NOMO-1 treated with dmso at 0.1 percent for 144 hours (cell line): Measurements from ENCODE around the gene AKAP6.
"Not testable (repeated sequence)": the region's sequence is repeated elsewhere in the genome, so short reads cannot be mapped to it uniquely, and the experiment has no call there.

Experiments used
- DNase-seq: peaks from one replicate; lab custom pipeline; 2025; ENCODE audit not compliant: unreplicated experiment; lab: John Stamatoyannopoulos, UW

The AKAP6 gene

DNA sequence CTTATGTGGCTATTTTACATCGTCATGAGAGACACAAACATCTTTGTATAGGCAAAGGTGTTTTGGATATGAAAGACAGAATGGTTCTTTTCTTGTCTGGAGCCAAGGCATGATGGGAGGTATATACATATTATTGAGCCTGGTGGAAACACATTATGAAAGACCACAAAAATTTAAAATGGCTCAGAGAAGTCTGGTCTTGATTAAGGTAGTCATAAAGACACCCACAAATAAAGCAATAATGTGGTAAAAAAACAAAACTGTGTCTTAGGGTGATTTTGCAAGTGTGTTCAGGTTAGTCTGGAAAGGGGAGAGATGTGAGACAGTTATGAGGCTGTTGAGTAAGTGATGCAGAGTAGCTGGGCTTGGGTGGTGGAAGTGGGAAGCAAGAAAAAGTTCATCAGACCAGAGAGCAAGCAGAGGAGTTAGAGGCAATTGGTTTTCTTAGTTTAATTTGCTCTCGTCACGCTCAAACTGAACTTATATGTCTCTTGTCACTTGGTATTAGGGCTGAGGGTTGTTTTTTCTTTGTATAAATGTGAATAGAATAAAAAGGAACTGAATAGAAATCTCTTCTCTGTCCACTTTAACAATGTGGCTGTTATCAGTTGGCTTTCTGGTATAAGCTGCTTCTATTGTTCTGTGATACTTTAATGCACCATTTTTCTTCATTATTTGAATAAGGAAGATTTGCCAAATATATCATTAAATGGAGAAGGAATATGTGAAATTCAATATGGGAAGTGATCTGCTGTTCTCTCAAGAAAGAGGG lies 115.0 kb downstream of the AKAP6 start:
- no peak for DNase-seq

DNA sequence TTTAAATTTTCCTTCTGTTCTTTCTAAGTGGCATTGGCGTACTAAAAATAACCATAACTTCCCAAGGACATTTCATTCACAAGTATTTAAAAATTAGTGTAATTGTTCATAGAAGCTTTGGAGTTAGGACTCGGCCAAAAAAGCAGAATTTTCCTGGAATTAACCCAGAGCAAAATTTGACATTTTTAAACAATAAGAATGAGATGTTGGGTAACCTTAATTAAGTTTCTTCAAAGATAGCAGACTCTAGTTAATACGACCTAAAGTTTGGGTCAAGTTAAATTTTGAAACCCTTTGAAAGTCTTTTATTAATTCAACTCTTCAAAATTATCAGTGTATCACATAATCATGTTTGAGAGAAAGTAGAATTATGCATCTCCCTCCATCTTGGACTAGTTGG lies 118.3 kb downstream of the AKAP6 start:
- no peak for DNase-seq

DNA sequence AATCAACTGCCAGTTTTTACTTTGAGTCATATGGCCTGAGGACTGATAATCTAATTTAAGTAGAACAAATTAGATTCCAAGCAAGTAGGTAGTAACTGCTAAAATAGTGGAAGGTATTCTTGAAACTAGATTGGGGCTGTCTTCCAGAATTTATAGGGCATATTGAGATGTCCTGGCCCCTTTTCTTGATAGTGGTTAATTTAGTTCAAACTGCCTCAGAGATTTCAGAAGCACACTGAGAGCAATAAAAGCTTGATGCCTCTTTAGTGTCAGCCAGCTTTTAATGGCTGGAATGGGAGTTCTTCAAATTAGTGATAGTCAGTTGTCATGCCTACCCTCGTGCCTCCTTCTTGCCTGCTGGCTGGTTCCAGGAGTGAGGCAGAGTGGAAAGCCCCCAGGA lies 120.5 kb downstream of the AKAP6 start:
- no peak for DNase-seq

DNA sequence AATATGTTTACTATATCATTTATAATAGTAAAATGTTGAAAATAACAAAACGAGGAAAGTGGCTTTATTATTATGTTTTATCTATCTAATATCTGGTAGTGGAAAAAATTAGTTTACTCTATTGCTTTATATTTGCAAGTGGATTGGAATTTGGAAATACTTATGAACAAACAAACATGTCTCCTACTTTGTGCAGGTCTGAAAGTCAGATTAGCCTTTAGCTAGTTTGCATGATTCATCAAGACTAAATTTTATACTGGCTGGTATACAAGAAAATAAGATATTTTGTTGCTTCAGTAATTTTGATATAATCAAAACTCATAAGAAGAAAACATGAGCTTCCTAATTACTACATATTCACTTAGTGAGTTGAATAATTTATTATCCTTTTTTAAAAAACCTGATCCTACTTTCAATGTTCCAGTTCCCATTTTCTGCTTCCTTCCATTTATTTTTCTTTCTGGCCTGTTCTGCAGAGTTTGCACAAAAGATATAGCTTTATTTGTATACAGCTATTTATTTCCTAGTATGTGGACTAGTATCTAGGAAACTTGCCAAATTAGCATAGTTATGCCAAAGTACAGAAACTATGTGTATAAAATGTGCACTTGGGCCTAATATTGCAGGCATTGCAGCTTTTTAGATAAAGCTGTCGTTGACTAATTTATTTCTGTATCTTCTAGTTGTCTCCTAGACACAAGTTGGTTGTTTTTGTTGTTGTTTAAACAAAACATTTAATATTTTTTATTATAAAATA lies 122.0 kb downstream of the AKAP6 start:
- no peak for DNase-seq

DNA sequence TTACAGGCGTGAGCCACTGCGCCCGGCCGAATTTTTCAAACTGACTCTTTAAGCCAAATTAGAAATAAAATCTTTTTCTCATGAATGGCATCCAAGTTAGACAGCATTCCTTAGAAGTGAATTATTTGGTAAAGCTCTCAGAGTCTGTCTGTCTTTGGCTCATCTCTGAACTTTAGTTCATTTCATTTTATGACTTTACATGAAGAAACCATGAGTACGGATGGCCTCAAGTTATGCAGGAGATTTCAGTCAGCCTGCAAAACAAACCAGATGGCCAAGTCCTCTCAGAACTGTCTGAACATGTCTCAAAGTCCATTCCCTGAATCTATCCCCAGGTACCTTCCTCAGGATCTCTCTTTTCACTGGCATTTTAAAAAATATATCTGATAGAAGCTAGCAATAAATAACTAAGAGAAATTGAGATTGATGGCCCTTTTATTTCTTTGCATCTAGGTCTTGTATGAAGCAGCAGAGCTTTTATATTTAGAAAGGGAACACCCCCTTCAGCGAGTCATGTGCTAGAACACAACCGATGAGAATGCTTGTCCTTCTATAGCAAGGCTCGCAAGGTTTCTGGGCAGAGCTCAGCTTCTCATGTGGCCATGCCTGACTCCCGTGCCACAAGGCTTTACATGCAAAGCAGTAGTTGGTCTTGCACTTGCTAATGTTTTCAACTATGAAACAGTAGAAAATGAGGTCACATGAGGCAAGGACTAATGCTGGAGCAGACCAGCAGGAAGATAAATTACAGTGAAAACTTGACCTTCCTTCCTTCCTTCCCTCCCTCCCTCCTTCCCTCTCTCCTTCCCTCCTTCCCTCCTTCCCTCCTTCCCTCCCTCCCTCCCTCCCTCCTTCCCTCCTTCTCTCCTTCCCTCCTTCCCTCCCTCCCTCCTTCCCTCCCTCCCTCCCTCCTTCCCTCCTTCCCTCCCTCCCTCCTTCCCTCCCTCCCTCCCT lies 125.0 kb downstream of the AKAP6 start:
- no peak for DNase-seq

DNA sequence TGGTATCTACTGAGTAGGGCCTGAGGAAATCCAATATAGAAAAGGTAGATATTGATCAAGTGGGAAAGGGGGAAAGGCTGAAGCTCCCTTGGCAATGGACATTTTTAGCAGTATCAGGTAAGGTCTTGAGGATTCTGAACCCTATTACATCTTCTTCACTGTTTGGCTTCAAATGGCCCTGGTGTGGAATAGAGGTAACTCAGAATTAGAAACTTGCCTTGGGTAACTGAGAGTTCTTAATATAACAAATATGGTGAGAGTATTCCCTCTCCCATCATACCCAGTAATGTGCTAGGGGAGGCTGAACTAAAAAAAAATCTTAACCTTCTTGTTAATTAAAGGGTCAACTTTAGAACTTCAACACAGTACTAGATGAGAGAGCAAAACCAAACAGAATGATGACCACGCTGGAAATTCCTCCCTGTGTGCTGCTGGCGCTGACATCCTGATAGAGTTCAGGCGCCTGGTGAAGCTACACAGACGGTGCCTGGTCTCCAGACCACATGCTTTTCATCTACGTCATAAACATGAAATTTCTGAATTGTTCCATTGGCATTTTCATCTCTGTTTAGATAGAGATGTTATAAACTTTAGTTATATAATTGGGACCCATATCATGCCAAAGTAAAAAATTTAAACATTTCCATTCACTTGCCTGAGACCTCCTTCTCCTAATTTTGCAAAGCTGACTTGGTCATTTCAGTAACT lies 128.3 kb downstream of the AKAP6 start:
- no peak for DNase-seq

DNA sequence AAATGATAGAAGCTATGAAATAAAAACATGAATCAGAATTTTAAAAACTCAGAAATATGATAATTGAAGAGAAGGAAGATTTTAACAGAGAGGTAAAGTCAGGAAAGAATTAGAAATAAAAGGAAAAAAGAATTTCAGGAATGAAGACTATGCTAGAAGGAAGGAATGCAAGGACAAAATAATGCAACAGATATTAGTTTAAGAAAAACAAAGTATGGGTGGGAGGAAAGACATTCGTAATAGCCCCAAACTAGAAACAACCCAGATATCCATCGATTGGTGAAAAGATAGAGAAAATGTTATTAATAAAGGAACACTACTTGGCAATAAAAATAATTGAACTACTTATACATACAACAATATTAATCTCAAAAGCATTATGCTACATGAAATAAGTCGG lies 129.6 kb downstream of the AKAP6 start:
- no peak for DNase-seq

DNA sequence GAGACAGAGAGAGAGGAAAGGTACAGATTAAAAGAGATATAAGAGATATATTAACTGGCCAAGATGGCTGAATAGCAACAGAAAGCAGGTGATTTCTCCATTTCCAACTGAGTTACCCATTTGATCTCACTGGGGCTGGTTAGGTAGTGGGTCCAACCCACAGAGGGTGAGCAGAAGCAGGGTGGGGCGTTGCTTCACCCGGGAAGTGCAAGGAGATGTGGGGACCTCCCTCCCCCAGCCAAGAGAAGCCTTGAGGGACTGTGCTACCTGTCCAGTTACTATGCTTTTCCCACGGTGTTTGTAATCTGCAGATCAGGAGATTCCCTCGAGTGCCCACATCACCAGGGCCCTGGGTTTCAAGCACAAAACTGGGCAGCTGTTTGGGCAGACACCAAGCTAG lies 131.2 kb downstream of the AKAP6 start:
- no peak for DNase-seq

DNA sequence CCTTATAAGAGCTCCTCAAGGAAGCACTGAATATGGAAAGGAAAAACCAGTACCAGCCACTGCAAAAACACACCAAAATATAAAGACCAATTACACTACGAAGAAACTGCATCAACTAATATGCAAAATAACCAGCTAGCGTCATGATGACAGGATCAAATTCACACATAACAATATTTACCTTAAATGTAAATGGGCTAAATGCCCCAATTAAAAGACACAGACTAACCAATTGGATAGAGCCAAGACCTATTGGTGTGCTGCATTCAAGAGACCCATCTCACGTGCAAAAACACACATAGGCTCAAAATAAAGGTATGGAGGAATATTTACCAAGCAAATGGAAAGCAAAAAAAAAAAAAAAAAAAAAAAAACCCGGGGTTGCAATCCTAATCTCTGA lies 133.5 kb downstream of the AKAP6 start:
- DNase-seq = not testable (repeated sequence)

DNA sequence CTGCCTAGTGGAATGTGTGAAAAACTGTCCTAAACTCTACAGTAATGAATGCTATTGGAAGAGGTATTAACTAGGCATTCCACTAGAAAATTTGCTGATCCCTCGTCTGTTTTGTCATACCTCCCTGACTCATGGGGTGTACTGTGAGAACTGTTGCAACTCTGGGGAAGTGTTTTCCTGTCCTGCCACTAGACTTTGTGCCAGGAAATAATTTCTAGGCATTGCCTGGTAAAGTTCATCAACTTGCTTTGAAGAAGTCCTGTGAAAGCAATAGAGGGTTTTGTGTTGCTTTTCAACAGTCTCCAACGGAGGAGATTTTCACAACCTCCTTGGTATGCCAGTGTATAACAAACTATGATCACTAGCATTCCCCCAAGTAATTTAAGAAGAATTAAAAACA lies 139.9 kb downstream of the AKAP6 start:
- DNase-seq = no peak

DNA sequence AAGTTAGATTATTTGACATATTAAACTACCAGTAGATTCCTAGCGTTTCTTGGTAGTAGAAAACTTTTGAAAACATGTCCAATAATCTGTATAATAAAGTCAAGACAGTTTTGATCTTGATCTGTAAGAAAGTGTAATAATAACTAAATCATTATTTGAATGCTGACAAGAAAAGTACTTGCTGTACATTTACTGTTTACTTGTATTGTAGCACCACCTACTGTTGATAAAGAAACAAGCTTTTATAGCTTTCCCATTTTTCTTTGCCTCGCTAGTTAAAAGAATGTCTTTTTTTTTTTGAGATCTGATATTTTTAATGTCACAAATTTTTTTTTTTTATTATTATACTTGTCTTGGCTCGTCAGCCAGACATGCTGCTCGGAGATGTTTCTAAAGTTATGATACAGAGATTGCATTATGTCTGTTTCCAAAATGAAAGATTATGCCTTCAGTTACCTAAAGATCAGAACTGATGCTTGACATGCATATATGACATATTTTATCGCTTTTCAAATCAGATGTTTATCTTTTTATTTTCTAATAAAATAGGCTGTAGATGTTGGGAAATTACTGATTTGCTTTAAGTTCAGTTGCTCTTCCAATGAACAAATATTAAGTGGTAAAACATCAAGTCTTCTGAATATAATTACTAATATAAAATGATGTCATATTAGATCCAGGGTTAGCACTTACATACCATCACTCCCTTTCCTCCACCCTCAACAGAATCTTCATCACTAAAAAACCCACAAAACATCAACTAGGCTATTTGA lies 140.5 kb downstream of the AKAP6 start:
- no peak for DNase-seq

DNA sequence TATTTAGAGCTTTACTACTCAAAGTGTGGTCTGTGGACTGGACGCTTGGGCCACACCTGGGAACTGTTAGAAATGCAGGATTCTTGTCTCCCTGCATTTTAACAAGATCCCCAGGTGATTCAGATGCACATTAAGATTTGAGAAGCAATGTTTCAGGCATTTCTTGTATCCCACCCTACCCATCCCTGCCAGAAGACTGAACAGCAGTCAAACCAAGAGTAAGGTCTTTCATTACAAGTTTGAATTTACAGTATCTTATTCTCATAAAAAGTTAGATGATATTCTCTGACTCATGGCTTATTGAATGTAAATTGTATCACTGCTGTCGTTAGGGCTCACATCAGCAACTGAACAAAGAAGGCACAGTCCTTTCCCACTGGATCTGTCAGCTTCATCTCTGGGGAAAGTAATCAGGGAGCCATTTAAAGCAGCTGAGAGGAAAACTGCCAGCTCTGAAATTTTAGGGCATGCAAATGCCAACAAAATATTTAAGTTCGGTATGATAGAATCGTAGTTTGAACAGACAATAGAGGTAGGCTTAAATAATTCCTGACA lies 141.1 kb downstream of the AKAP6 start:
- DNase-seq = no peak

DNA sequence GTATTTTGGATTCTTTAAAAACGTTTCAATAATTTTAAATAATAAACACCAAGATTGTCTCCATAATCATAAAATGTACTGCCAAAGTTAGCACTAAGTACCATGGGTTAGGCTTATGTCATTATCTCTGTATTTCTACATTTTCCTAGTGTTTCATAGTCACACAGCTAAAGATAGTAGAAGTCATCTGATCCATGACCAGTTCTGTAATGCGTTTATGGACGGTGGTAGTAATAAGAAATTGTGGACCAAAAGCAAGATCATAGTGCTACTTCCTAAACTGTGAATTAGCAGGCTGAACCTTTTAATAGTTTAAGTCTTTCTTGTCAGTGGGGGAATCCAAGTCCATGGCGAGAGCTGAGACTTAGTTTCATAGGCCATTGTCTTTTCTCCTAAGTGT lies 142.1 kb downstream of the AKAP6 start:
- DNase-seq = no peak

DNA sequence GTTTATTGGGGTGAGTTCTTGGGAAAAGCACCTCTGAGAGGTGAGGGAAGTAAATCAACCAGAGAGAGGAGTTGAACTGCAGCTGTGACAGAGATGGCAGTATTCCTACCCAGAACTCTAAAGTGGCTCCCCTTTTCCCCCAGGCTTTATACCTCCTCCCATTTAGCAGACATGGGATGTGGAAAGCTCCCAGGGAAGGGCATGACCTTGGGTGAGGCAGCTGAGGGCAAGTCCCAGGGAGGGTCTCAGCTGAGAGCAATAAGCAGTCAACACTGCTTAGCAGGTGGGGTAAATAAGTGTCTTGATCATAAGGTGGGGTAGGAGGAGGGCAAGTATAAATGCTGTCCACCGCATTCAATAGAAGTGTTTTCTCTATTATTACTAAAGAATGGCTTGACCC lies 143.0 kb downstream of the AKAP6 start:
- no peak for DNase-seq

DNA sequence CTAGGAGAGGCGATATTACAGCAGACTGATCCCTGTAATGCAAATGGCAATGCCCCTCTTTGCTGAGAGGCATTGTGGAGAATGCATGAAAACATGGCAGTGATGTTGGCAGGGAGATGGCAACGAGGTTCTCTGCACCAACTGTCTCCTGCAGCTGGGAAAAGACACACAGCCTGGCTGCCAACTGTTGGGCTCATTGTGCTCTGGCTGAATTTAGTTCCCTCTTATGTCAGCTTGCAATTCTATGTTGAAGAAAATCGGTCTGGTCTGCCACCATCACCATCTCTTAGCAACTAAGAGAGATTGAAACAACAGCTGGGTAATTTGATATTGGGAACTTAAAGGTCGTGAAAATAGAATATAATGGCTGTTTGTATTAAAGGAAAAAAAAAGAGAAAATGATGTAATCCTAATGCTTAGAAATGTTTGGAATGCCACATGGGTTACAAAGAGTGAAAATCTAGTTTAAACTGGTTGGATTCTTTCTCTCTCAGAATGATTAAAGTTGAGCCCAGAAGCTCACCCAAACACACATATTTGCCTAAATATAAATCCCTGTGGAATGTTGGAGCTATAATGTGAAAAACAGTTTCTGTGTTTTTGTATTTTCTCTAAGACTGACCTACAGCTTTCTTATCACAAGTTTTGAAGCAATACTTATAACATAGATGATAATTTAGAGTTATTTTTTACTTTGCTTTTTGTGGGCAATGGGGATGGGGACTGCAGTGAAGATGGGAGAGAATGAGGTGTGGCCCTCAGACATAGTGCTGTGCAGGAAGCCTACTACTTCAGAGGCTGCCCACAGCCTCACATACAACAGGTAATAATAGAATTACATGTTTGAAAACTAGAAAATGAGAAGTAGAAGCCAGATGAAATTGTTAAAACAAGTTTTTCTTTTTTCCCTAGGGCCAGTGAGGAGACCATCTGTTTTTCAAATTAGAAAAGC lies 143.7 kb downstream of the AKAP6 start:
- no peak for DNase-seq

DNA sequence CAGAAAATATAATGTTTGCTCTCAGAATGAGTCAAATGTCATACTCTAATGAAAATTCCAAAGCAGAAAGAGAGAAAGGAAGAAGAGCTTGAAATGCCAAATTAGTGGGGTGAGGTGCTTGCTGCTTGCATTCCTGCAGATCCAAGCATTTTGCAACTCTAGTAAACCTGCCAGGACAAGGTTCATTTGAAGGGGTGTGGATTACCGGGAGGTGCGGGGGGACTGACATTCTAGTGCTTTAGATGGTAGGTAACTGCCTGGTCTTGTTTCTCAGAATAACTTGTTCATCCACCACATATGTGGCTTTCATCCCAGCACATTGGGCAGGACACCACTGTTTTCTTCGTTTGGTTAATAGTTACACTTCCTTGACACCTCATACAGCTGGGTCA lies 144.4 kb downstream of the AKAP6 start:
- no peak for DNase-seq

DNA sequence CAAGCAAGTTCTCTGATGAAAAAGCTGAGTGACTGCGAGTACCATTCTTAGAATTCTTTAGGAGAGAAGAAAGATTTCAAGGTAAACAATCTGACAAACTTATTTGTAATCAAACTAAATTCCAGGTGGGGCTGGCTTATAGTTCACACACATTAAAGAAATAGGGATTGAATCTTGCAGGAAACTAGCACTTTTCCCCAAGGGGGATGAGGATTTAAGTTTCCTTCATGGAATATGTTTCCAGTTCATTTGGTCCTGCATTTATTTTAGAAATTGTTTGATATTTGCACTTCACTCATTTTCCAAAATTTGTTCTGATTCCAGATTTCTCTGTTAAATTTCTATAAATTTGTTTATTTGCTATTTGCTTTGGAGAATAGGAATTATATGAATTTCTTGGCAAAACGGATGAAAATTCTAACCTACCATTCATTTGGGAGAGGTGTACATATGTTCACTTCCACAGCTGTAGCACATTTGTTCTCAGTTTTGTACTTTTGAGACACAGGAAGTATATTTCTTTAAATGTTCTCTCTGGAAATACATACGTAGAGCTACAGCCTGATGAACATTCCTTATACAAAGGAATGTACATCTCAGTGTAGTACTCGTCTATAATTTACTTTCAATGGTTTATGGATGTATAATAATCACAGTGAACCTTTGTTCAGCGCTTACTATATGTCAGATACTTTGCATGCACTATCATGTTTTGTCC lies 145.5 kb downstream of the AKAP6 start:
- no peak for DNase-seq

DNA sequence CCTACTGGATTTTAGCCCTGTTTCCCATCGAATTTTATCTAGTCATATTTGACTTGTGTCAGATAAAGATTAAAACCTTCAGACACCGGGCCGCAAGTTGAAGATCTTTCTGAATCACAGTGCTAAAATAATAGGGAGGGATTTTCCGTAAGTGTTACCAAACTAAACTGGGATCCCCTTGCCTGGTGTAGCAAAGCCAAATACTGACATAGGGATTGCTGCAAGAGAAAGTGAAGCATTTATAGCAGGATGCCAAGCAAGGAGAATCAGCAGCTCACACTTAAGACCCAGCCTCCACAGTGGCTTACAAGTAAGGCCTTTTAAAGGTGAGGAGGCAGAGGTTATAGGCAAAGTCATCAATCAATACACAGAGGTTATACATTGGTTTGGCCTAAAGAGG lies 147.4 kb downstream of the AKAP6 start:
- no peak for DNase-seq
